HG02970 (cell line): ENCODE data around the gene CENPB.

Experiments used
- ATAC-seq: cut with Tn5 transposase; IDR thresholded peaks from one replicate; pipeline ENCODE4 v1.9.1; 2021; ENCODE audit warnings: mild to moderate bottlenecking, moderate library complexity, moderate number of reproducible peaks; ENCODE audit not compliant: unreplicated experiment, low FRiP score

The CENPB gene

DNA sequence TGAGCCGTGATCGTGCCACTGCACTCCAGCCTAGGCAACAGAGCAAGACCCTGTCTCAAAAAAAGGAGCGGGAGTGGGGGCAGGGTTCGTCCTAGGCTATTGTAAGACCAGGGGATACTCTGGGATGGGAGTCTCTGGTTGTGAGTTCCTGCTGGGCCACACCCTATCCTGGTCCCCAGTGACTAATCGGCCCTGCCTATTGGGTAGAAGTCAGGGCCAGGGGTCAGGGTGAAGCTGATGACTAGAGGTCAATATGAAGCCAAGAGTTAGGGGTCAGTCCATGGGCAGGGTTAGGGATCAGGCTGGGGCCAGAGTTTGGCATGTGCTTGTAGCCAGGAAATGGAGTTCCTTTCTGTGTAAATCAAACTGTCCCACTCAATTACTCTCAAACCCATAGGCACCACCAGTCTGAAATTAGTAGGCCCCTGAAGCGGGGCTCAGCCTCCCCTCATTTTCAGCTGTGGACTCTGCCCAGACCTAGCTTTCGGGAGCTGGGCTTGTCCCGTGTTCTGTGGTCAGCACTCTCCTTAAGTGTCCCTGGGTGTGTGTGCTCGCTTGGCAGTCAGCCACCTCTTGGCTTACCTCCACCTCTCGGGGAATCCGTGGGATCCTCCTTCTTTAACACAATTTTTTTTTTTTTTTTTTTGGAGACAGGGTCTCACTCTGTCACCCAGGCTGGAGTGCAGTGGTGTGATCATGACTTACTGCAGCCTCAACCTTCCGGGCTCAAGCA lies 52.3 kb downstream of the CENPB start:
- ATAC-seq = no peak
